H9 (cell line): ENCODE results near the gene LAMC2. TPM values are rescaled to one million over a fixed set of nuclear protein-coding genes. Genes with fewer than 3 reads are reported as not detected.

Experiments used
- DNase-seq: peaks from one replicate; pipeline ENCODE4 v3.0.0-alpha.2; 2017
- H2AFZ ChIP-seq: one replicate; pipeline ENCODE4 v1.6.1; 2013; ENCODE audit warnings: mild to moderate bottlenecking, low read length, control low read depth, moderate library complexity
- H2AK5ac ChIP-seq: 2 replicates; pipeline ENCODE4 v1.6.1; 2013; ENCODE audit warnings: low read length, control low read depth, mixed read lengths; ENCODE audit not compliant: insufficient read length
- H2BK120ac ChIP-seq: one replicate; pipeline ENCODE4 v1.6.1; 2013; ENCODE audit warnings: low read depth, mild to moderate bottlenecking, low read length, control low read depth, inconsistent platforms; ENCODE audit not compliant: poor library complexity, severe bottlenecking
- H2BK12ac ChIP-seq: 2 replicates; pipeline ENCODE4 v1.6.1; 2013; ENCODE audit warnings: low read length, control low read depth, mixed read lengths, low read depth; ENCODE audit not compliant: insufficient read length
- H2BK15ac ChIP-seq: 2 replicates; pipeline ENCODE4 v1.6.1; 2013; ENCODE audit warnings: low read depth, low read length, control low read depth
- H2BK20ac ChIP-seq: one replicate; pipeline ENCODE4 v1.6.1; 2013; ENCODE audit warnings: low read depth, mild to moderate bottlenecking, low read length, control low read depth, inconsistent platforms; ENCODE audit not compliant: poor library complexity, severe bottlenecking
- H2BK5ac ChIP-seq: 2 replicates; pipeline ENCODE4 v1.6.1; 2013; ENCODE audit warnings: low read length, control low read depth, mixed read lengths; ENCODE audit not compliant: insufficient read length
- H3K14ac ChIP-seq: 2 replicates; pipeline ENCODE4 v1.6.1; 2013; ENCODE audit warnings: low read length, control low read depth; ENCODE audit not compliant: insufficient read depth
- H3K18ac ChIP-seq: 2 replicates; pipeline ENCODE4 v1.6.1; 2013; ENCODE audit warnings: low read depth, mild to moderate bottlenecking, mixed read lengths, low read length, control low read depth; ENCODE audit not compliant: insufficient read length
- H3K23ac ChIP-seq: 2 replicates; pipeline ENCODE4 v1.6.1; 2013; ENCODE audit warnings: low read length, control low read depth, mixed read lengths, low read depth; ENCODE audit not compliant: insufficient read length
- H3K23me2 ChIP-seq: 2 replicates; pipeline ENCODE4 v1.6.1; 2013; ENCODE audit warnings: low read depth, mild to moderate bottlenecking, mixed read lengths, low read length, control low read depth; ENCODE audit not compliant: insufficient read length, poor library complexity, severe bottlenecking
- H3K27ac ChIP-seq: 2 replicates; pipeline ENCODE4 v1.5.1; 2013; ENCODE audit warnings: low read length, control low read depth, mixed read lengths, low read depth; ENCODE audit not compliant: insufficient read length
- H3K27me3 ChIP-seq: 2 replicates; pipeline ENCODE4 v1.6.1; 2013; ENCODE audit warnings: low read length, control low read depth, inconsistent platforms; ENCODE audit not compliant: insufficient read depth
- H3K4ac ChIP-seq: 2 replicates; pipeline ENCODE4 v1.6.1; 2013; ENCODE audit warnings: low read depth, mild to moderate bottlenecking, control low read depth, inconsistent platforms, low read length, moderate library complexity
- H3K4me1 ChIP-seq: 2 replicates; pipeline ENCODE4 v1.6.1; 2013; ENCODE audit warnings: low read length, control low read depth, inconsistent platforms; ENCODE audit not compliant: insufficient read depth
- H3K4me2 ChIP-seq: 2 replicates; pipeline ENCODE4 v1.6.1; 2013; ENCODE audit warnings: low read length, control low read depth, mixed read lengths; ENCODE audit not compliant: insufficient read length, insufficient read depth
- H3K56ac ChIP-seq: 2 replicates; pipeline ENCODE4 v1.6.1; 2013; ENCODE audit warnings: low read depth, mild to moderate bottlenecking, mixed read lengths, low read length, control low read depth; ENCODE audit not compliant: insufficient read length
- H3K79me1 ChIP-seq: 2 replicates; pipeline ENCODE4 v1.6.1; 2013; ENCODE audit warnings: low read depth, mild to moderate bottlenecking, moderate library complexity, low read length, control low read depth, inconsistent platforms; ENCODE audit not compliant: insufficient read depth, poor library complexity, severe bottlenecking
- H3K79me2 ChIP-seq: 2 replicates; pipeline ENCODE4 v1.6.1; 2013; ENCODE audit warnings: low read length, control low read depth, inconsistent platforms; ENCODE audit not compliant: insufficient read depth
- H3K9ac ChIP-seq: 2 replicates; pipeline ENCODE4 v1.6.1; 2013; ENCODE audit warnings: low read length, control low read depth, mixed read lengths; ENCODE audit not compliant: insufficient read length; ENCODE audit errors: extremely low read depth
- H3K9me3 ChIP-seq: one replicate; pipeline ENCODE4 v1.6.1; 2013; ENCODE audit warnings: low read depth, low read length, inconsistent platforms; ENCODE audit not compliant: control insufficient read depth
- H3T11ph ChIP-seq: one replicate; pipeline ENCODE4 v1.6.1; 2013; ENCODE audit warnings: mild to moderate bottlenecking, low read length, control low read depth, inconsistent platforms
- H4K20me1 ChIP-seq: one replicate; pipeline ENCODE4 v1.6.1; 2013; ENCODE audit not compliant: control insufficient read depth, insufficient read length, insufficient read depth
- H4K5ac ChIP-seq: 2 replicates; pipeline ENCODE4 v1.6.1; 2013; ENCODE audit warnings: low read depth, mild to moderate bottlenecking, mixed read lengths, low read length, control low read depth; ENCODE audit not compliant: insufficient read length
- H4K8ac ChIP-seq: replicated peaks from 2 replicates; pipeline ENCODE4 v1.6.1; 2013; ENCODE audit warnings: low read length, control low read depth, mixed read lengths, low read depth; ENCODE audit not compliant: insufficient read length
- H4K91ac ChIP-seq: 2 replicates; pipeline ENCODE4 v1.6.1; 2013; ENCODE audit warnings: low read depth, mild to moderate bottlenecking, moderate library complexity, mixed read lengths, low read length, control low read depth; ENCODE audit not compliant: insufficient read length
- H3K27ac Mint-ChIP-seq, 3 experiments: 2 replicates in 2 of 3; 3 replicates in 1 of 3; pipeline ENCODE4 v1.8.0; 2020 to 2021; ENCODE audit warnings: mixed read lengths in 3 of 3, mild to moderate bottlenecking in 1 of 3, moderate library complexity in 1 of 3
- H3K27me3 Mint-ChIP-seq: 2 replicates; pipeline ENCODE4 v1.8.0; 2021; ENCODE audit warnings: low read depth, mild to moderate bottlenecking, moderate library complexity, mixed read lengths
- H3K36me3 Mint-ChIP-seq, 3 experiments: 2 replicates in 2 of 3; 3 replicates in 1 of 3; pipeline ENCODE4 v1.8.0; 2020 to 2021; ENCODE audit warnings: low read depth in 3 of 3, mixed read lengths in 3 of 3; ENCODE audit not compliant: insufficient read depth in 1 of 3
- H3K4me1 Mint-ChIP-seq, 2 experiments: 2 replicates each; pipeline ENCODE4 v1.8.0; 2020; ENCODE audit warnings: mixed read lengths in 2 of 2
- H3K4me3 Mint-ChIP-seq, 2 experiments: 2 replicates in 1 of 2; 3 replicates in 1 of 2; pipeline ENCODE4 v1.8.0; 2020 to 2021; ENCODE audit warnings: mild to moderate bottlenecking in 2 of 2, mixed read lengths in 2 of 2, moderate library complexity in 1 of 2
- H3K9me3 Mint-ChIP-seq, 2 experiments: 2 replicates in 1 of 2; 3 replicates in 1 of 2; pipeline ENCODE4 v1.8.0; 2020; ENCODE audit warnings: mild to moderate bottlenecking in 2 of 2, mixed read lengths in 2 of 2, moderate library complexity in 1 of 2
- WGBS: extraction: QIAGEN DNeasy Blood & Tissue Kit; methylation state at CpG from one replicate; pipeline ENCODE4 v1.1.7; 2013; ENCODE audit warnings: missing lambda C conversion rate, low lambda C conversion rate, mixed read lengths; ENCODE audit not compliant: insufficient read length; ENCODE audit errors: extremely low coverage; 5-methylcytosine and 5-hydroxymethylcytosine counted together
- total RNA-seq: library from RNA; stranded (reverse); gene quantifications from 2 replicates; pipeline ENCODE4 v1.2.1, GENCODE V29; 2021
- TF ChIP-seq, protein P1 (sequence below): fragments of 200-600 bp; sonication (generic); conservative IDR thresholded peaks from 3 replicates; pipeline ENCODE4 v1.8.0; 2021; ENCODE audit warnings: antibody characterized with exemption, mild to moderate bottlenecking

LAMC2 gene
- total RNA-seq, 1 experiment from 2014 or later: 7.4 TPM

- no peak overlapping the region for H2BK15ac ChIP-seq
These were observed 40.9 kb downstream of the LAMC2 start for GRCh38 chr1:183226963-183227362.

More at GRCh38 chr1:183226963-183227362, 40.9 kb downstream of the LAMC2 start:
- H4K91ac ChIP-seq: no peak overlapping the region
- Mint-ChIP-seq H3K4me3 (peak overlapping the region in 1 of 2 experiments; percentile 14; a peak in 1 of 5 replicates), H3K4me1 (peaks cover 10 to 19% of the 10 kb centered on the region in 2 experiments), H3K9me3 (no peaks in the 10 kb centered on the region), H3K27me3 (no peaks in the 10 kb centered on the region), H3K27ac (no peak overlapping the region), H3K36me3 (no peaks in the 10 kb centered on the region)
- H3K4me2 ChIP-seq: no peak overlapping the region
- no peak overlapping the region for H3K9ac ChIP-seq
- no peak for DNase-seq
- H3K23ac ChIP-seq: no peak overlapping the region
- no peak overlapping the region for H3K14ac ChIP-seq
- H3K27ac ChIP-seq: no peak overlapping the region
- no peak overlapping the region for H2BK12ac ChIP-seq
- H3K23me2 ChIP-seq: no peaks in the 10 kb centered on the region
- no peak overlapping the region for H3K4ac ChIP-seq
- peaks cover 12% of the 10 kb centered on the region; the same call in 1 of the 2 replicates for H3K4me1 ChIP-seq
- H3K9me3 ChIP-seq: no peaks in the 10 kb centered on the region
- WGBS: no CpG with 5 or more reads among the region's 4 CpGs
- H3K27me3 ChIP-seq: no peaks in the 10 kb centered on the region
- TF ChIP-seq, protein P1, sequence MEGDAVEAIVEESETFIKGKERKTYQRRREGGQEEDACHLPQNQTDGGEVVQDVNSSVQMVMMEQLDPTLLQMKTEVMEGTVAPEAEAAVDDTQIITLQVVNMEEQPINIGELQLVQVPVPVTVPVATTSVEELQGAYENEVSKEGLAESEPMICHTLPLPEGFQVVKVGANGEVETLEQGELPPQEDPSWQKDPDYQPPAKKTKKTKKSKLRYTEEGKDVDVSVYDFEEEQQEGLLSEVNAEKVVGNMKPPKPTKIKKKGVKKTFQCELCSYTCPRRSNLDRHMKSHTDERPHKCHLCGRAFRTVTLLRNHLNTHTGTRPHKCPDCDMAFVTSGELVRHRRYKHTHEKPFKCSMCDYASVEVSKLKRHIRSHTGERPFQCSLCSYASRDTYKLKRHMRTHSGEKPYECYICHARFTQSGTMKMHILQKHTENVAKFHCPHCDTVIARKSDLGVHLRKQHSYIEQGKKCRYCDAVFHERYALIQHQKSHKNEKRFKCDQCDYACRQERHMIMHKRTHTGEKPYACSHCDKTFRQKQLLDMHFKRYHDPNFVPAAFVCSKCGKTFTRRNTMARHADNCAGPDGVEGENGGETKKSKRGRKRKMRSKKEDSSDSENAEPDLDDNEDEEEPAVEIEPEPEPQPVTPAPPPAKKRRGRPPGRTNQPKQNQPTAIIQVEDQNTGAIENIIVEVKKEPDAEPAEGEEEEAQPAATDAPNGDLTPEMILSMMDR: no peak
- H4K20me1 ChIP-seq: no peaks in the 10 kb centered on the region
- no peak overlapping the region for H4K5ac ChIP-seq
- H4K8ac ChIP-seq: no peak overlapping the region
- H3K56ac ChIP-seq: no peak overlapping the region
- H3K79me2 ChIP-seq: no peaks in the 10 kb centered on the region
- H2AK5ac ChIP-seq: no peak overlapping the region
- H2BK5ac ChIP-seq: no peak overlapping the region
- H3T11ph ChIP-seq: no peak overlapping the region
- H2AFZ ChIP-seq: no peak overlapping the region
- no peaks in the 10 kb centered on the region for H3K79me1 ChIP-seq
- no peak overlapping the region for H2BK20ac ChIP-seq
- no peak overlapping the region for H2BK120ac ChIP-seq
- H3K18ac ChIP-seq: no peak overlapping the region
